ENCODE results near the gene ZDHHC9. TPM values are rescaled to one million over a fixed set of nuclear protein-coding genes. Genes with fewer than 3 reads are reported as not detected.
"Not testable (repeated sequence)": the region's sequence is repeated elsewhere in the genome, so short reads cannot be mapped to it uniquely, and the experiment has no call there.

ZDHHC9 gene
- 10 to 100 TPM in 7 of 8 experiments, 1 to 10 TPM in 1; 9.3 to 30.0 (median 18.7) TPM for total RNA-seq

GRCh38 chrX:129843459-129844306 lies at the start of gene ZDHHC9:
TSS of gene ZDHHC9 (minus strand) at chrX:129843886. CDS start at chrX:129841945, 1,941 bp downstream.
- H3K4me3 ChIP-seq, result peak within 1 kb of the TSS; percentile 39 to 80 (median 67)
- in situ Hi-C loops (cut with MboI; ENCODE audit: low pct_unique_long_range_greater_than_20kb in 2 of 9, low sequenced_read_pairs in 9 of 9, unreplicated experiment in 9 of 9), result loop anchor here in 1 of 9 experiments (25.0 kb wide), 1 partner anchor 206 kb away; no protein-coding TSS in a partner anchor
- peaks cover 12 to 22% of the 10 kb centered on the region in 2 donors for H3K4me1 ChIP-seq (replicated peaks in 1 of 2)
- 0 to 64% methylated on average over 1 to 5 of the region's 72 CpGs; no CpG with 5 or more reads in 8 of the 10 experiments for WGBS, 10 experiments
- peak; percentile 92 to 98 (median 97) for ATAC-seq (replicated peaks in 6 of 8)
- H3K27ac ChIP-seq, result peak within 1 kb of the TSS; percentile 60 to 75

- H3K4me1 ChIP-seq (replicated peaks in 1 of 2), result no peaks in the 10 kb centered on the region
- H3K4me3 ChIP-seq, result no peak overlapping the region
- no peak for ATAC-seq (replicated peaks in 6 of 8)
- in situ Hi-C loops (cut with MboI; ENCODE audit: low pct_unique_long_range_greater_than_20kb in 2 of 9, low sequenced_read_pairs in 9 of 9, unreplicated experiment in 9 of 9), result no loop called here
- WGBS, 10 experiments, result 20 to 100% (median 59%) methylated on average over 1 to 5 of the region's 5 CpGs; no CpG with 5 or more reads in 4 of the 10 experiments
- no peak overlapping the region for H3K27ac ChIP-seq
Observed at GRCh38 chrX:129877401-129877800, 33.7 kb upstream of the ZDHHC9 start.

GRCh38 chrX:129876771-129877305 lies 33.2 kb upstream of the ZDHHC9 start:
- WGBS, 10 experiments, result no CpG with 5 or more reads among the region's 4 CpGs
- in situ Hi-C loops (cut with MboI; ENCODE audit: low pct_unique_long_range_greater_than_20kb in 2 of 9, low sequenced_read_pairs in 9 of 9, unreplicated experiment in 9 of 9), result no loop called here

GRCh38 chrX:129875669-129876068 lies 32.0 kb upstream of the ZDHHC9 start:
- peak in 2 of 8 experiments; percentile 48 to 71 for ATAC-seq (replicated peaks in 6 of 8)
- in situ Hi-C loops (cut with MboI; ENCODE audit: low pct_unique_long_range_greater_than_20kb in 2 of 9, low sequenced_read_pairs in 9 of 9, unreplicated experiment in 9 of 9), result no loop called here
- Histone ChIP-seq H3K4me3 (no peak overlapping the region), H3K27ac (no peak overlapping the region), H3K4me1 (replicated peaks in 1 of 2) (no peaks in the 10 kb centered on the region)
- 0% methylated on average over 1 of the region's 3 CpGs; no CpG with 5 or more reads in 8 of the 10 experiments for WGBS, 10 experiments

More at GRCh38 chrX:129876771-129877305, 33.2 kb upstream of the ZDHHC9 start:
- peak in 4 of 8 experiments; percentile 20 to 58 (median 24) for ATAC-seq (replicated peaks in 6 of 8)
- H3K27ac ChIP-seq, result no peak overlapping the region
- H3K4me1 ChIP-seq (replicated peaks in 1 of 2), result no peaks in the 10 kb centered on the region
- H3K4me3 ChIP-seq, result no peak overlapping the region

- in situ Hi-C loops (cut with MboI; ENCODE audit: low pct_unique_long_range_greater_than_20kb in 2 of 9, low sequenced_read_pairs in 9 of 9, unreplicated experiment in 9 of 9), result no loop called here
- Histone ChIP-seq H3K27ac (no peak overlapping the region), H3K4me3 (no peak overlapping the region), H3K4me1 (replicated peaks in 1 of 2) (no peaks in the 10 kb centered on the region)
- WGBS, 10 experiments, result 0 to 80% (median 50%) methylated on average over 1 to 2 of the region's 2 CpGs; no CpG with 5 or more reads in 7 of the 10 experiments
- ATAC-seq (replicated peaks in 6 of 8), result no peak
Observed at GRCh38 chrX:129872524-129872923, 28.8 kb upstream of the ZDHHC9 start.

- H3K4me1 ChIP-seq (replicated peaks in 1 of 2); ATAC-seq (replicated peaks in 6 of 8); H3K27ac ChIP-seq; in situ Hi-C loops (cut with MboI; ENCODE audit: low pct_unique_long_range_greater_than_20kb in 2 of 9, low sequenced_read_pairs in 9 of 9, unreplicated experiment in 9 of 9); H3K4me3 ChIP-seq: not testable (repeated sequence)
- WGBS, 10 experiments, result 0 to 100% (median 22%) methylated on average over 1 to 3 of the region's 3 CpGs; no CpG with 5 or more reads in 6 of the 10 experiments
Observed at GRCh38 chrX:129866321-129866720, 22.6 kb upstream of the ZDHHC9 start.

GRCh38 chrX:129859134-129859533 lies 15.4 kb upstream of the ZDHHC9 start:
- H3K4me3 ChIP-seq; H3K4me1 ChIP-seq (replicated peaks in 1 of 2); ATAC-seq (replicated peaks in 6 of 8); H3K27ac ChIP-seq; in situ Hi-C loops (cut with MboI; ENCODE audit: low pct_unique_long_range_greater_than_20kb in 2 of 9, low sequenced_read_pairs in 9 of 9, unreplicated experiment in 9 of 9): not testable (repeated sequence)
- WGBS, 10 experiments, result 61% methylated on average over 5 of the region's 6 CpGs; no CpG with 5 or more reads in 9 of the 10 experiments

- WGBS, 10 experiments, result 0 to 100% (median 67%) methylated on average over 1 to 2 of the region's 4 CpGs; no CpG with 5 or more reads in 1 of the 10 experiments
- H3K27ac ChIP-seq; in situ Hi-C loops (cut with MboI; ENCODE audit: low pct_unique_long_range_greater_than_20kb in 2 of 9, low sequenced_read_pairs in 9 of 9, unreplicated experiment in 9 of 9); H3K4me3 ChIP-seq; H3K4me1 ChIP-seq (replicated peaks in 1 of 2); ATAC-seq (replicated peaks in 6 of 8): not testable (repeated sequence)
Observed at GRCh38 chrX:129851825-129852224, 8.1 kb upstream of the ZDHHC9 start.

- ATAC-seq (replicated peaks in 6 of 8), result no peak
- in situ Hi-C loops (cut with MboI; ENCODE audit: low pct_unique_long_range_greater_than_20kb in 2 of 9, low sequenced_read_pairs in 9 of 9, unreplicated experiment in 9 of 9), result loop anchor here in 1 of 9 experiments (25.0 kb wide), 1 partner anchor 209 kb away; no protein-coding TSS in a partner anchor
- 41% methylated on average over 2 of the region's 2 CpGs; no CpG with 5 or more reads in 9 of the 10 experiments for WGBS, 10 experiments
- H3K4me1 ChIP-seq (replicated peaks in 1 of 2), result peaks cover 0 to 9% of the 10 kb centered on the region in 2 donors
- no peak overlapping the region for H3K4me3 ChIP-seq
- H3K27ac ChIP-seq, result no peak overlapping the region
Observed at GRCh38 chrX:129846716-129847115, 3.0 kb upstream of the ZDHHC9 start.

GRCh38 chrX:129845616-129846190 lies 2.0 kb upstream of the ZDHHC9 start:
- H3K4me1 ChIP-seq (replicated peaks in 1 of 2), result peaks cover 2 to 16% of the 10 kb centered on the region in 2 donors
- no peak overlapping the region for H3K27ac ChIP-seq
- in situ Hi-C loops (cut with MboI; ENCODE audit: low pct_unique_long_range_greater_than_20kb in 2 of 9, low sequenced_read_pairs in 9 of 9, unreplicated experiment in 9 of 9), result loop anchor here in 1 of 9 experiments (25.0 kb wide), 1 partner anchor 208 kb away; no protein-coding TSS in a partner anchor
- no peak for ATAC-seq (replicated peaks in 6 of 8)
- no peak overlapping the region for H3K4me3 ChIP-seq
- 53 to 100% (median 60%) methylated on average over 1 to 4 of the region's 4 CpGs; no CpG with 5 or more reads in 5 of the 10 experiments for WGBS, 10 experiments

- ATAC-seq (replicated peaks in 6 of 8), result no peak
- peak overlapping the region; percentile 23 to 75 for H3K27ac ChIP-seq
- peaks cover 12 to 24% of the 10 kb centered on the region in 2 donors for H3K4me1 ChIP-seq (replicated peaks in 1 of 2)
- H3K4me3 ChIP-seq, result peak overlapping the region; percentile 39 to 80 (median 67)
- WGBS, 10 experiments, result 0% methylated on average over 1 of the region's 23 CpGs; no CpG with 5 or more reads in 9 of the 10 experiments
- in situ Hi-C loops (cut with MboI; ENCODE audit: low pct_unique_long_range_greater_than_20kb in 2 of 9, low sequenced_read_pairs in 9 of 9, unreplicated experiment in 9 of 9), result loop anchor here in 1 of 9 experiments (25.0 kb wide), 1 partner anchor 206 kb away; no protein-coding TSS in a partner anchor
Observed at GRCh38 chrX:129843209-129843458, 552 bp downstream of the ZDHHC9 start.

- peak in 2 of 8 experiments; percentile 3 to 7 for ATAC-seq (replicated peaks in 6 of 8)
- 0 to 20% (median 0%) methylated on average over 1 to 5 of the region's 17 CpGs; no CpG with 5 or more reads in 5 of the 10 experiments for WGBS, 10 experiments
- in situ Hi-C loops (cut with MboI; ENCODE audit: low pct_unique_long_range_greater_than_20kb in 2 of 9, low sequenced_read_pairs in 9 of 9, unreplicated experiment in 9 of 9), result loop anchor here in 1 of 9 experiments (25.0 kb wide), 1 partner anchor 205 kb away; no protein-coding TSS in a partner anchor
- H3K4me3 ChIP-seq, result peak overlapping the region; percentile 39 to 80 (median 67)
- peak overlapping the region in 1 of 2 donors; percentile 75 for H3K27ac ChIP-seq
- peaks cover 12 to 24% of the 10 kb centered on the region in 2 donors for H3K4me1 ChIP-seq (replicated peaks in 1 of 2)
Observed at GRCh38 chrX:129842510-129843208, 1.0 kb downstream of the ZDHHC9 start.
